GM23338 (cell line): Measurements from ENCODE around the gene HDAC9.

Source experiments
- EZH2 ChIP-seq: fragments of 200-600 bp; sonication (generic); IDR thresholded peaks from one replicate; pipeline ENCODE4 v1.8.0; 2017; ENCODE audit warnings: antibody characterized with exemption, mild to moderate bottlenecking, low read depth; ENCODE audit not compliant: unreplicated experiment
- POLR2AphosphoS5 ChIP-seq: IDR thresholded peaks from 2 replicates; pipeline ENCODE4 v1.6.1; 2016; ENCODE audit warnings: antibody characterized with exemption, low read depth
- TF ChIP-seq, protein P1 (sequence below), 2 experiments: fragments of 200-600 bp in 1 of 2; sonication (generic) in 1 of 2; conservative IDR thresholded peaks; 2 replicates each; pipeline versions ENCODE4 v1.5.1 to v1.6.1; 2016 to 2017; ENCODE audit warnings: antibody characterized with exemption in 2 of 2, low read depth in 2 of 2, mild to moderate bottlenecking in 2 of 2, moderate library complexity in 1 of 2

DNA sequence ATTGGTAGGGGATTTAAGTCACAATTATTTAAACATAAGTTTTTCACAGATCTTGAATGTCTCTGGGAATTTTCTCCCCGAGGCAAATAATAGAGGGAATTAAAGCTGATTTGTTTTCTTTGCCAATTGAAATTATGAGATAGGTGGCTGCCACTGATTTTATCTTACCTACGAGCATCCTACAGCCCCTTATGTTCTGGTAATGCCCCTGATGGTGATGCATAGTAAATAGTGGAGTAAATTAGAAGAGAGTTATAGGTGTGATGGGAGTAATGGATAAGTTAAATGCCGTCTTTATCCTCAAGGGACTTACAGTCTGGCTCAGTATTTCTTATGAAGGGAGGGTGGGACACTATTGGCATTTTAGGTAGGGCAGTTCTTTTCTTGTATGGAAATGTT, 58.1 kb downstream of the HDAC9 start:
- TF ChIP-seq EZH2 (no peak), POLR2AphosphoS5 (no peak)
- TF ChIP-seq, protein P1, sequence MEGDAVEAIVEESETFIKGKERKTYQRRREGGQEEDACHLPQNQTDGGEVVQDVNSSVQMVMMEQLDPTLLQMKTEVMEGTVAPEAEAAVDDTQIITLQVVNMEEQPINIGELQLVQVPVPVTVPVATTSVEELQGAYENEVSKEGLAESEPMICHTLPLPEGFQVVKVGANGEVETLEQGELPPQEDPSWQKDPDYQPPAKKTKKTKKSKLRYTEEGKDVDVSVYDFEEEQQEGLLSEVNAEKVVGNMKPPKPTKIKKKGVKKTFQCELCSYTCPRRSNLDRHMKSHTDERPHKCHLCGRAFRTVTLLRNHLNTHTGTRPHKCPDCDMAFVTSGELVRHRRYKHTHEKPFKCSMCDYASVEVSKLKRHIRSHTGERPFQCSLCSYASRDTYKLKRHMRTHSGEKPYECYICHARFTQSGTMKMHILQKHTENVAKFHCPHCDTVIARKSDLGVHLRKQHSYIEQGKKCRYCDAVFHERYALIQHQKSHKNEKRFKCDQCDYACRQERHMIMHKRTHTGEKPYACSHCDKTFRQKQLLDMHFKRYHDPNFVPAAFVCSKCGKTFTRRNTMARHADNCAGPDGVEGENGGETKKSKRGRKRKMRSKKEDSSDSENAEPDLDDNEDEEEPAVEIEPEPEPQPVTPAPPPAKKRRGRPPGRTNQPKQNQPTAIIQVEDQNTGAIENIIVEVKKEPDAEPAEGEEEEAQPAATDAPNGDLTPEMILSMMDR (conservative IDR thresholded peaks at IDR 0.05; ENCODE audit: low read depth in 2 of 2), result no peak
